HG03108 (cell line): ENCODE measurements around the gene TJP1.
"Not testable (repeated sequence)": the region's sequence is repeated elsewhere in the genome, so short reads cannot be mapped to it uniquely, and the experiment has no call there.

Experiments used
- ATAC-seq: cut with Tn5 transposase; IDR thresholded peaks from one replicate; pipeline ENCODE4 v1.9.1; 2021; ENCODE audit warnings: moderate library complexity; ENCODE audit not compliant: unreplicated experiment

The TJP1 gene

GRCh38 chr15:29840054-29840453, 17.8 kb upstream of the TJP1 start:
- no peak for ATAC-seq

DNA sequence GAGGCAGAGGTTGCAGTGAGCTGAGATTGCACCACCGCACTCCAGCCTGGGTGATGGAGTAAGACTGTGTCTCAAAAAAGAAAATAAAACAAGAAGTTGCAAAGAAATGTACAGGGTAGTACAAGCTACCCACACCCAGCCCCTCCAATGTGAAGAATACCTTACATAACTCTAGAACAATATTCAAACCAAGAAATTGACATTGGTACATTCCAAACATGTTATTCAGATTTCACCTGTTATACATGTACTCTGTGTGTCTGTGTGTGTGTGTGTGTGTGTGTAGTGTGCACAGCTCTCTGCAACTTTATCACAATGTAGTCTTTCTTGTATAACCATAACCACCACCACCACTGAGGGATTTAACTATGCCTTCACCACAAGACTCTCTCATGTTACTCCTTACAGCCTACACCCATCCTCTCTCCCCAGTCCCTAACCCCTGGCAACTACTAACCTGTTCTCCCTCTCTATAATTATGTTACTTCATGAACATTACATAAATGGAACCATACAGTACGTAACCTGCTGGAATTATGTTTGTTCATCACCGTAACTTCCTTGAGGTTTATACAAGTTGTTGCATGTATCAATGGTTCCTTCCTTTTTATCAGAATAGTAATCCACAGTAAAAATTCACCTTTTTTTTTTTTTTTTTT, 16.2 kb upstream of the TJP1 start:
- no peak for ATAC-seq

DNA sequence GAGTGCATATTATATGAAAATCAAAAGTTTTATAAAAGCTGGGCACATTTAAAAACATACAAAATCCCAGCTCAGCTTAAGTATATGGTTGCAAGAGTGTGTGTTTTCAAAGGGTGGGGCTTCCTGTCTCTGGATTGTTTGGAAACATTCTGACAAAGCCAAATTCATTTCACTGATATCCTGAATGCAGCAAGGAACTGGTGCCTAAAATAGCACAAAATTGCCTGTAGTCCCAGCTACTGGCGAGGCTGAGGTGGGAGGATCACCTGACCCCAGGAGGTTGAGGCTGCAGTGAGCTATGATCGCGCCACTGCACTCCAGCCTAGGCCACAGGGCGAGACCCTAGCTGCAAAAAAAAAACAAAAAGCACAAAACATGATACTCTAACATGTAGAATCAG, 13.0 kb upstream of the TJP1 start:
- no peak for ATAC-seq

DNA sequence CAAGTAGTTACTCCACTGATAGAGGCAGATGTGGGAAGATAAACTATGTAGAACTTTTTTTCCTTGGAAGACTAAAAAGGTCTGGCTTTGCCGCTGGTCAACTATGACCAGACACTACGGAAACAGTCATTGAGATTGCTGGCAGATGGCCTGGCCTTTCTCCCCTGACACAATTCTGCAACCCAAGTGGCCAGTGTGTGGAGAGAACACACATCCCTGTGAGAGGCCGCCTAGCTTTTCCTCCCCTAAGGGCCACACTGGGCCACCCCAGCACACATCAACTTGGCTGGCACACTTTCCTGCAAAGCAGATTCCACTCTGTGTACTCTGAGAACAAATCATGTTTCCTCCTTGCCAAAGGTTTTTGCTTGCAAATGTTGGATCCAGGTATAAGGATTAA, 10.4 kb upstream of the TJP1 start:
- ATAC-seq, result no peak

GRCh38 chr15:29826908-29827820, 4.9 kb upstream of the TJP1 start:
- no peak for ATAC-seq

GRCh38 chr15:29825227-29825626, 3.0 kb upstream of the TJP1 start:
- no peak for ATAC-seq

- ATAC-seq, result no peak
Observed at GRCh38 chr15:29822684-29823459, 604 bp upstream of the TJP1 start.

DNA sequence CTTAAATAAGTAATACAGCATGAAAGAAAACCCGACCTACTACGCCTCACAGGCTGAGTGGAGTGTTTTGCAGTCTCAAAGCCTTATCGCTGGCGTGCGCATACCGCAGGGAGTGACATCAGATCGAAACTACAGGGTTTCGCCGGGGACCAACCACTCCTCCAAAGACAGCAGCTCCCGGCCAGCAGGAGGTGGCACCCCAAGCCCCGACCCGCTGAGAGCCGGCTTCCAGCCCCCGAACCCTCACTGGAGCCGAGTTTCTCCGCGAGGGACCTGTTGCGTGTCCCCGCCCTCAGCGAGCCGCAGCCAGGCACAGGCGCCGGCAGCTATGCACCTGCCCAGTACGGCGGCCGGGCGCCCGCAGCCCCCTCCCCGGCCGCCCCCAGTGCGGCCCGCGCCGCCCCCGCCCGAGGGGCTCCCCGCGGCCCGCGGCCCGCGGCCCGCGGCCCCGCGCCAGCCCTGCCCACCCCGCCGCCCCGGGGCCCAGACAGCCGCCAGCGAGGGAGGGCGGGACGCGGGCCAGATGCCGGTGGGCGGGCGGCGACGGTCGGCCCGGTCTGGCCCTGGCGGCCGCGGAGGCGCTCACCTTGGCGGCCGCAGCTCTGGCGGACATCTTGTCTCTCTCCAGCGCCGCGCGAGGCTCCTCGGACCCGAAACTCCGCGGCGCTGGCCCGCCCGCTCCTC, 710 bp downstream of the TJP1 start:
- no peak for ATAC-seq

DNA sequence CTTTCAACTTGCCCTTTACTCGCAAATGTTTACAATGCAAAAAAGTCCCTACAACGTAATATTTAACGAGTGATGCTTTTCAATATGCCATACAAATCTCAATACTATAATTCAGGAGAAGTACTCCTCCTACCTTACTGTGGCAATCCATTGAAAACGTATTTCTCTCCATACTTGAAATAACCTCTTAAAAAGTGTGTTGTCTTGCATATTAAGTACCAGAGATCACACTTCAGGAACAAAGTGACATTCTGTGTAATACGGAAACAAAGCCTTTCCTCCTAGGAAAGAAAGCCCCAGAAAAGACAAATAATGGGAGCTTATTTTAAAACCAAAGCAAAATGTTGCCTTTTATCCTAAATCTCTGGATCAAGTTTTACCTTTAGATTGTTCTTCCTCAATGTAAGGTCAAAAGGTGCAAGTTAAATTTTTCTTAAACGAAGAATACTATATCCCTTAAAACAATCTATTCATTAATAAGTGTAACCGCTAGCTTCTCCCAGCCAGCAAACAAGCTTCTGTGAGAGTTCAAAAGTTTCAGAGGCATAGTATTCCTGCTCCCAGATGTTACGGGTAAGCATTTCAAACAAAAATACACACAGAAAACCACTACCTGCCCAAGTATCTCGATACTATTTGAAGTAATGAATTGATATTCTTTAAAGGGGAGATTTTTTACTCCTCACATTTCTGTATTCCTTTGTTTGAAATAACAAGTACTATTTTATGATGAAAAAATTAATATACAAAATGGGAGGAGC, 1.7 kb downstream of the TJP1 start:
- ATAC-seq, result no peak

- no peak for ATAC-seq
Observed at GRCh38 chr15:29819979-29820378, 2.3 kb downstream of the TJP1 start.

DNA sequence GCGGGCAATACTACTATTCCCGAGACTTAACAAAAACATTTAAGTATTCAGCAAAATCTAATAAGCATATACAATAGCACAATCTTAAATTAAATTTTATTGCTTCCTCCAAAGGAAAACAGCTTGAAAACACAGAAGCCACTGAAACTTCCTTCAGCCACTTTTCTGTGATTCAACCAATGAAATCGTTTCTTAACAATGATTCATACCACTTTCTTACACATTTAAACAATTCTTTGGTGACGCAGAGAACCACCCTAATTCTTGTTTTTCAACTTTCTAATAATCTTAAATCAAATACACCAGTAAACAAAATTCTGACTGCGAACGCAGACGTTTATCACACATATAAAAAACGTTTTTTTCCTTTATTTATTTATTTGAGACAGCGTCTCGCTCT, 4.1 kb downstream of the TJP1 start:
- no peak for ATAC-seq

DNA sequence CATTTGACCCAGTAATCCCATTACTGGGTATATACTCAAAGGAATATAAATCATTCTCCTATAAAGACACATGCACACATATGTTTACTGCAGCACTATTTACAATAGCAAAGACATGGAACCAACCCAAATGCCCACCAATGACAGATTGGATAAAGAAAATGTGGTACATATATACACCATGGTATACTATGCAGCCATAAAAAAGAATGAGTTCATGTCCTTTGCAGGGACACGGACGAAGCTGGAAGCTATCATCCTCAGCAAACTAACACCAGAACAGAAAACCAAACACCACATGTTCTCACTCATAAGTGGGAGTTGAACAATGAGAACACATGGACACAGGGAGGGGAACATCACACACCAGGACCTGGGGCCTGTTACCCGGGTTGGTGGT, 4.8 kb downstream of the TJP1 start:
- not testable (repeated sequence) for ATAC-seq

DNA sequence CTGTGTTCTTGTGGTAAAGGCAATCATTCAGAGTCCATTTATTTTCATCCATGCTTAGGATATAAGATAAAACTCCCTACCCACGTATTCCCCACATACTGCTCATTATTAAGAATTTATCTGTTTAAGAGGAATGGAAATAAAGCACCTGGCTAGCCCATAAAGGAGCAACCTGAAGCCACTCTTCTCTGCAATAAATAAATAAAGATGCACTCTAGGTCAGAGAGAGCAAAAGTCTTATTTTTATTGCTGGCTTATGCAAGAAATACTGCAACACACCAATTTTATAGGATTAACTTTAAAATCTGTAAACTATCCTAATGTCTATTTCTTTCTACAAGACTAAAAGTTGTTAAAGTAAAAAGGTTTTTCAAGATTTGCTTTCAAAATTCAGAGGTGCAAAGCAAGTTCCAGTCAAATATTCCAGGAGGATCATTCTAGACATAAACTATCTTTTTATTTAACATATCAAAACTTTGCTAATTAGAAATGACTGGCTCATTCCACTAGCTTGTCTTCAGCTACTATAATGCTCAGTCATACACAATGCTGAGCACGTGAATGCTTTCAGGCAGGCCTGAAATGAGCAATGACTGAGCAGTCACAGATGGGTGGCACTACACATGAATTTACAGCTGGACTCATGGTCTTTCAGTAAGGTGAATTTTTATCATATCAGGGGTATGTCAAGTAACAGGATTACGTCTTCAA, 7.1 kb downstream of the TJP1 start:
- no peak for ATAC-seq

- ATAC-seq, result no peak
Observed at GRCh38 chr15:29813009-29813408, 9.3 kb downstream of the TJP1 start.

GRCh38 chr15:29812384-29812694, 9.9 kb downstream of the TJP1 start:
- no peak for ATAC-seq

DNA sequence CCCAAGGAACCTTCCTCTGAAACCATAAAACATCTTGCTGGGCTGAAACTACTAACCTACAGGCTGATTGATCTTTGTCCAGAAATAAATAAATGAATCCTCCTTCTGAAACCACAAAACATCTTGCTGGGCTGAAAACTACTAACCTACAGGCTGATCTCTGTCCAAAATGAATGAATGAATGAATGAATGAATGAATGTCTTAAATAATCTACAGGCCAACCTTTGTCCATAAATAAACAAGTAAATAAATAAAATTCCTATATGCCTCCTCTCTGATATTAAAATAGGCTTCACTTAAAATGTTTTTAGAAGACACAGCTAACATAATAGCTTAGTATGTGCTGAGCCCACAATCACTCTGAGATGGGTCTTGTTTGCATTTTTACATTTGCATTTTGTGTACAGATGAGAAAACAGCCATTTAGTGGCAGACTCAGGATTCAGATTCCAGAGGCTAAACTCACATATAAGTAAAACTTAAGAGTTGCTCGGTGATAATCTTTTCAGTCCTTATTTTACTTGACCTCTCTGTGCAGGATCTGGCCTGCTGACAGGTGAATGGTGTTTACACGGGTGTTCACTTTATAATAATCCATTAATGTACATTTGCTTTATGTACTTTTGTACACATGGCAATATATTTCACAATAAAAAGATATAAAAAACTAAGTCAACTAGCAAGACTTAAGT, 10.4 kb downstream of the TJP1 start:
- no peak for ATAC-seq

DNA sequence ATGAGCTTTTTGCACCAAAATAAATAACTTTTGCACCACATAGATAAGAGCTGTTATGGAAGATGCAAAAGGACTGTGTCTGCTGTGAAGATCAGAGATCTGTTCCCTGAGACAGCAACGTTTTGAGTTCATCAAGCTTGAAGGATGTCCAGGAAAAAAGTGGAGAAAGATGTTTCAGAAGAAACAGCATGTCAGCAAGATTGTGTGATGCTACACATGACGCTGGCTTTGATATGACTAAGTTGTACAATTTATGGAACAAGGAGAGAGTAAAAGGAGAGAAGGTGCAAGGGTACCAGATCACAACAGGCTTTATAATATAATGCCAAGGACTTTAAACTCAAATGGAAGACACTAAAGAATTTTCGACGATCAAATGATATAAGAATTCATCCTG, 16.6 kb downstream of the TJP1 start:
- no peak for ATAC-seq

- no peak for ATAC-seq
Observed at GRCh38 chr15:29805043-29805707, 17.1 kb downstream of the TJP1 start.

DNA sequence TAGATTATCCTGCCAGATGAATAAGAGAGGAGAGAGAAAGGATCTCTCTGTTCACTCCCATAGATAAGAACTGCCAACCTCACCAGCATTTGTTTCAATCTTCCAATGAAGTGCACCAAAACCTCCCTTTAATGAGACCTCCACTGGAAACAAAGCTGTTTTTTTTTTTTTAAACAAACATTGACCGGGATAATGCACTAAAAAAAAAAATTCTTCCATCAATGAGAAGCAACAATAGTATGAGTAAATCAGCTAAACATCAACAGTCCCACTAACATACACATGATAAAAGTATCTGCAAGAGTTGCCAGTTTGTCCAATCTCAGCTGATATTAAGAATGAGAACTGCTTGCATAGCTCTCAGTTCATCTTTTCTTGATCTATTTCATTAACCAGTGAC, 19.9 kb downstream of the TJP1 start:
- no peak for ATAC-seq
